ENCODE data around the gene RALGDS. TPM values are rescaled to one million over a fixed set of nuclear protein-coding genes. Genes with fewer than 3 reads are reported as not detected.

RALGDS gene
- total and polyA plus RNA-seq, 8 donors = 43.5 to 58.9 (median 50.4) TPM

DNA sequence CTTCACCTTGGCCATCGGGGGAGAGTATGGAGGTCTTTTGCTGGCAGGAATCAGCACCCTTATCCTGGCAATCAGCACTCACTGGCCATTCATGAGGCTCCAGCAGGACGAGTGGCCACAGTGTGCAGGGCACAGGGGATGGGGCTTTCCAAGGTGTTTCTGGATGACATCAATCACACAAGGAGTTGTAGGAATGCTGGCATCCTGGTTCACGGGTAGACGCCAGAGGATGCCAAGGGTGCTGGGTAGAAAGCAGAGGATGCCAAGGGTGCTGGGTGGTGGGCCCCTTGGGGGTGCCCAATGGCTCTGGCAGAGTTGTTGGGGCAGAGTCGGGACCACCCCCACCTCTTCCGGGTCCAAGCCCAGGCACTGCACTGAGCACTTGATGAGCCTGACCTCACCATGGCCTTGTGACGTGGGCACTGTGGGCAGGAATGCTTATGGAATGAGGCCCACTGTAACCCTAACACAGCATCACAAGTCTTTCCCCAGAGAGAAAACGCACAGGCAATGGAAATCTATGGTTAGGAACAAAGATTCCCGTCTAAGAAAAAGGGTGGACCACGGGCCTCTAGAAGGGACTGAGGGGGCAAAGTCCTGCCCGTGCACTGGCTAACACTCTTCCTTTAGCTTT is 30.2 kb downstream of the RALGDS start:
- TF ChIP-seq, protein P1, sequence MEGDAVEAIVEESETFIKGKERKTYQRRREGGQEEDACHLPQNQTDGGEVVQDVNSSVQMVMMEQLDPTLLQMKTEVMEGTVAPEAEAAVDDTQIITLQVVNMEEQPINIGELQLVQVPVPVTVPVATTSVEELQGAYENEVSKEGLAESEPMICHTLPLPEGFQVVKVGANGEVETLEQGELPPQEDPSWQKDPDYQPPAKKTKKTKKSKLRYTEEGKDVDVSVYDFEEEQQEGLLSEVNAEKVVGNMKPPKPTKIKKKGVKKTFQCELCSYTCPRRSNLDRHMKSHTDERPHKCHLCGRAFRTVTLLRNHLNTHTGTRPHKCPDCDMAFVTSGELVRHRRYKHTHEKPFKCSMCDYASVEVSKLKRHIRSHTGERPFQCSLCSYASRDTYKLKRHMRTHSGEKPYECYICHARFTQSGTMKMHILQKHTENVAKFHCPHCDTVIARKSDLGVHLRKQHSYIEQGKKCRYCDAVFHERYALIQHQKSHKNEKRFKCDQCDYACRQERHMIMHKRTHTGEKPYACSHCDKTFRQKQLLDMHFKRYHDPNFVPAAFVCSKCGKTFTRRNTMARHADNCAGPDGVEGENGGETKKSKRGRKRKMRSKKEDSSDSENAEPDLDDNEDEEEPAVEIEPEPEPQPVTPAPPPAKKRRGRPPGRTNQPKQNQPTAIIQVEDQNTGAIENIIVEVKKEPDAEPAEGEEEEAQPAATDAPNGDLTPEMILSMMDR (IDR thresholded peaks at IDR 0.05) = no peak
- peak in 1 of 4 donors; percentile 43 for DNase-seq
- no peak overlapping the region for H3K4me3 ChIP-seq
- no peak overlapping the region for H3K27ac ChIP-seq
- H3K27me3 ChIP-seq = no peaks in the 10 kb centered on the region
- intact Hi-C loops (cut with DNase I) = no loop called here
- no peaks in the 10 kb centered on the region for H3K4me1 ChIP-seq
- no peak for ATAC-seq
- peaks cover 0 to 6% of the 10 kb centered on the region in 2 donors for H3K9me3 ChIP-seq
- no peaks in the 10 kb centered on the region for H3K36me3 ChIP-seq

DNA sequence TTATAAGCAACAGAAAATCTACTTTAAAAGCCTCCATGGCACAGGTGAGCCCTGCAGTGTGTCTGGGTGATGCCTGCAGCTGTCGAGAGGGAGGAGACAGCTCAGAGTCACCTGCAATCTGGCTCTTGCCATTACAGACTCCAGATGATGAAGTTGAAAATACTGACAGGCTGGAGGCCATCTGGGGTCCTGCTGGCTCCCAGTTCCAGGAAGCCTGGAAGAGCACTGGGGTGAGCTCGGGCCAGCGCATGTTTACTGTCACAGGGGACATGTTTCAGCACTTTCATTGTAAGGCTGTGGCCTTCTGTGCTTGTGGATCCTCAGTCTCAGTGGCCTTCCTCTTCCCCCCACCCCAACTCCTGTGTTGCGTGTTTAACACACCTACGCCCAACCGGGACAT is 30.9 kb downstream of the RALGDS start:
- TF ChIP-seq, protein P1 (IDR thresholded peaks at IDR 0.05) = no peak
- Histone ChIP-seq H3K36me3 (no peaks in the 10 kb centered on the region), H3K4me1 (no peaks in the 10 kb centered on the region), H3K27ac (no peak overlapping the region), H3K27me3 (no peaks in the 10 kb centered on the region), H3K9me3 (no peaks in the 10 kb centered on the region), H3K4me3 (no peak overlapping the region)
- DNase-seq (peak in 1 of 4 donors; percentile 17), ATAC-seq (no peak)
- intact Hi-C loops (cut with DNase I) = no loop called here

DNA sequence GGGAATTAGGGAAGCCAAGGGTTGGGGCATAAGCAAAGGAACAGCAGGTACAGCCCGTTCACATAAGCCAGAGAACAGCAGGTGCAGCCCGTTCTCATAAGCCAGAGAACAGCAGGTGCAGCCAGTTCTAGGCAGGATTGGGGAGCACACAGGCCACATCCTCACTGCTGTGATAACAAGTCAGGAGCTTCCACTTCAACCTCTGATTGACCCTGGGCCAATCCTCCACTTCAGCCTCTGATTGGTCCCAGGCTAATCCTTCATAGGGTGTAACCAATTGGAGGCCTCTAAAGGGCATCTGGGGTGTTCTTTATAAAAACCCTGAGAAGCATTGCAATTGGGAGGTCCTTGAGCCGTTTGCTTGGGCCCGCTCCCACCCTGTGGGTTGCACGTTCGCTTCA is 31.8 kb downstream of the RALGDS start:
- no peaks in the 10 kb centered on the region for H3K9me3 ChIP-seq
- no peak for ATAC-seq
- intact Hi-C loops (cut with DNase I) = no loop called here

GRCh38 chr9:133088756-133089155 is 32.3 kb downstream of the RALGDS start:
- Histone ChIP-seq H3K4me1 (no peaks in the 10 kb centered on the region), H3K27ac (no peak overlapping the region), H3K4me3 (no peak overlapping the region), H3K9me3 (no peaks in the 10 kb centered on the region), H3K27me3 (no peaks in the 10 kb centered on the region), H3K36me3 (no peaks in the 10 kb centered on the region)
- DNase-seq (no peak), ATAC-seq (no peak)
- TF ChIP-seq, protein P1 (IDR thresholded peaks at IDR 0.05) = no peak
- intact Hi-C loops (cut with DNase I) = no loop called here

More for the DNA sequence above, 31.8 kb downstream of the RALGDS start:
- no peaks in the 10 kb centered on the region for H3K36me3 ChIP-seq
- no peak overlapping the region for H3K27ac ChIP-seq
- H3K4me3 ChIP-seq = no peak overlapping the region
- H3K4me1 ChIP-seq = no peaks in the 10 kb centered on the region
- no peaks in the 10 kb centered on the region for H3K27me3 ChIP-seq
- no peak for DNase-seq
- TF ChIP-seq, protein P1 (IDR thresholded peaks at IDR 0.05) = no peak

- DNase-seq (peak in 2 of 4 donors; percentile 18 to 51), ATAC-seq (no peak)
- H3K4me3 ChIP-seq = no peak overlapping the region
- TF ChIP-seq, protein P1 (IDR thresholded peaks at IDR 0.05) = no peak
- H3K27me3 ChIP-seq = no peaks in the 10 kb centered on the region
- H3K36me3 ChIP-seq = no peaks in the 10 kb centered on the region
- H3K27ac ChIP-seq = no peak overlapping the region
- no peaks in the 10 kb centered on the region for H3K4me1 ChIP-seq
- H3K9me3 ChIP-seq = no peaks in the 10 kb centered on the region
- intact Hi-C loops (cut with DNase I) = no loop called here
These were observed 32.8 kb downstream of the RALGDS start for GRCh38 chr9:133088146-133088750.
